Stomach (tissue), 9 donors: ENCODE results near the gene FBXL16. TPM values are rescaled to one million over a fixed set of nuclear protein-coding genes. Genes with fewer than 3 reads are reported as not detected.

ENCODE experiments used
- DNase-seq, 2 donors: peaks; one replicate each; pipeline versions ENCODE4 v3.0.0 to v3.0.0-alpha.2; 2013 to 2019
- H3K27ac ChIP-seq, 5 donors: fragments of 200-600 bp in 4 of 5; sonication (generic) in 4 of 5; one replicate each; pipeline ENCODE4 v1.5.1; 2013 to 2019; ENCODE audit warnings: mild to moderate bottlenecking in 1 of 5, moderate library complexity in 1 of 5
- H3K27me3 ChIP-seq, 3 donors: fragments of 200-600 bp; sonication (generic); one replicate each; pipeline ENCODE4 v1.5.1; 2017 to 2019; ENCODE audit warnings: mixed run types in 1 of 3
- H3K36me3 ChIP-seq, 4 donors: fragments of 200-600 bp; sonication (generic); 1 replicate in 3 of 4; 2 replicates in 1 of 4; pipeline ENCODE4 v1.5.1; 2016 to 2019
- H3K4me1 ChIP-seq, 4 donors: fragments of 200-600 bp; sonication (generic); one replicate each; pipeline ENCODE4 v1.5.1; 2016 to 2019
- H3K4me3 ChIP-seq, 4 donors: fragments of 200-600 bp; sonication (generic) in 3 of 4; one replicate each; pipeline ENCODE4 v1.5.1; 2016 to 2019; ENCODE audit warnings: mild to moderate bottlenecking in 1 of 4
- H3K9me3 ChIP-seq, 4 donors: fragments of 200-600 bp; sonication (generic); one replicate each; pipeline ENCODE4 v1.5.1; 2016 to 2019
- EP300 ChIP-seq: sonication (generic); formaldehyde crosslinking; IDR thresholded peaks from one replicate; pipeline ENCODE4 v1.6.1; 2017; ENCODE audit warnings: antibody characterized with exemption
- POLR2A ChIP-seq, 4 donors: fragments of 450-650 bp; IDR thresholded peaks; one replicate each; pipeline ENCODE4 v1.6.1; 2016; ENCODE audit warnings: antibody characterized with exemption in 4 of 4, control low read depth in 2 of 4, mild to moderate bottlenecking in 1 of 4, moderate library complexity in 1 of 4
- POLR2AphosphoS5 ChIP-seq, 3 donors: sonication (generic); formaldehyde crosslinking; IDR thresholded peaks; one replicate each; pipeline ENCODE4 v1.6.1; 2016; ENCODE audit warnings: antibody characterized with exemption in 3 of 3
- WGBS, 5 donors: extraction: QIAGEN DNeasy Blood & Tissue Kit in 3 of 5; methylation state at CpG; one replicate each; pipeline versions ENCODE4 v1.1.5 to v1.1.7; 2013 to 2018; 5-methylcytosine and 5-hydroxymethylcytosine counted together
- intact Hi-C: fragments of 100-400 bp; cut with DNase I; formaldehyde crosslinking; loops from one replicate; pipeline ENCODE4 v1.15.1; 2023; ENCODE audit warnings: low total_unique reads
- polyA plus RNA-seq, 3 donors: library from polyadenylated mRNA; stranded (reverse); fragments of 200-250 nt; gene quantifications; one replicate each; pipeline ENCODE4 v1.2.3, GENCODE V29; 2013
- total RNA-seq, 5 donors: library from RNA; depleted of rRNA; stranded (reverse); fragments of >200 nt; gene quantifications; one replicate each; pipeline versions ENCODE4 v1.1.0 to v1.2.3, GENCODE V29; 2014 to 2016
- TF ChIP-seq, protein P1 (sequence below), 7 experiments: fragments of 450-650 bp in 4 of 7; fragments of 200-600 bp in 3 of 7; sonication (generic) in 3 of 7; IDR thresholded peaks; one replicate each; pipeline ENCODE4 v1.5.1; 2016 to 2019; ENCODE audit warnings: antibody characterized with exemption in 7 of 7, control low read depth in 2 of 7, mild to moderate bottlenecking in 1 of 7
- donor health status: healthy with polysubstance abuse.
- donor health status: Bipolar disorder and iron deficiency.
- donor health status: healthy.

FBXL16 gene
- total and polyA plus RNA-seq, 8 donors = 0.37 to 3.6 (median 0.72) TPM; not detected in 3

DNA sequence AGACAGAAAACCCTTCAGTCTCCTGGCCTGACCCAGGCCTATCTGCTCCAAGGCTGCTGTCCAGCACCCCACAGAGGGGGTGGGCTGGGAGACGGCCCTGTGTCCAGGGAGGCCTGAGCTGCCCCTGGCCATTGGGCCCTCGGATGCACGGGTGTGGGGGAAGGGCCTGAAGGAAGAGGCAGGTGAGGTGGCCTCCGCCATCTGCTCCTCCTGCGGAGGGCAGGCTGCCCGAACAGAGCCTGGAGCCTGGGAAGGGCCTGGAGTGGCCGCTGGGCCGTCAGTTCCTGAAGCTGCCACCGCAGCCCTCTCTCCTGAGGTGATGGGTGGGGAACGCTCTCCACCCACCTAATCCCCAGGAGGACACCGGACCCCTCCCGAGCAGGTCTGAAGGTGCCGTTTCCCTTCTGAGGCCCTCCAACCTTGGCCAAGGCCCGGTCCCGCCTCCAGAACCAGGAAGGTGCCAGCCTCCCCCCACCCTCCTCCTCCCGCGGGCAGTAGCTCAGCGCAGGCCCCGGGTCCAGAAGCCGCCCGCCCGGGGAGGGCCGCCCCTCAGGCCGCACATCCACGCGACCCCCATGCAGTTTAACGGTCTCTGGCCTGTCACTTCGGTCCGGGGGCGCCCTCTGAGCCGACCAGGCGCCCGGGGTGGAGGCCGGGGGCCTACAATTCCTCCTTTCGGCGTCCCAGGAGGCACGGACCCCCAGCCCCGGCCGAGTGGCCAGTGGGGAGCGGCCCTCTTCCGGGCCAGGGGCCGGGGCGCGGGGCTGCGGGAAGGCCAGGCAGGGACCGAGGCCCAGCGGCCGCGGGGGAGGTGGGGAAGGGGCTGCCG lies 835 bp downstream of the FBXL16 start:
- WGBS, 5 donors = 9 to 22% (median 13%) methylated on average over 9 to 50 of the region's 50 CpGs
- intact Hi-C loops = no loop called here
- no peaks in the 10 kb centered on the region for H3K36me3 ChIP-seq
- H3K27me3 ChIP-seq = peaks cover 70 to 100% (median 97%) of the 10 kb centered on the region in 3 donors
- no peaks in the 10 kb centered on the region for H3K9me3 ChIP-seq
- peaks cover 11 to 42% (median 28%) of the 10 kb centered on the region in 4 donors for H3K4me1 ChIP-seq
- H3K27ac ChIP-seq = no peak overlapping the region
- H3K4me3 ChIP-seq = peak overlapping the region; percentile 9 to 24 (median 20)
- TF ChIP-seq EP300 (no peak), POLR2AphosphoS5 (IDR thresholded peaks at IDR 0.05) (no peak), POLR2A (IDR thresholded peaks at IDR 0.05) (no peak)
- TF ChIP-seq, protein P1, sequence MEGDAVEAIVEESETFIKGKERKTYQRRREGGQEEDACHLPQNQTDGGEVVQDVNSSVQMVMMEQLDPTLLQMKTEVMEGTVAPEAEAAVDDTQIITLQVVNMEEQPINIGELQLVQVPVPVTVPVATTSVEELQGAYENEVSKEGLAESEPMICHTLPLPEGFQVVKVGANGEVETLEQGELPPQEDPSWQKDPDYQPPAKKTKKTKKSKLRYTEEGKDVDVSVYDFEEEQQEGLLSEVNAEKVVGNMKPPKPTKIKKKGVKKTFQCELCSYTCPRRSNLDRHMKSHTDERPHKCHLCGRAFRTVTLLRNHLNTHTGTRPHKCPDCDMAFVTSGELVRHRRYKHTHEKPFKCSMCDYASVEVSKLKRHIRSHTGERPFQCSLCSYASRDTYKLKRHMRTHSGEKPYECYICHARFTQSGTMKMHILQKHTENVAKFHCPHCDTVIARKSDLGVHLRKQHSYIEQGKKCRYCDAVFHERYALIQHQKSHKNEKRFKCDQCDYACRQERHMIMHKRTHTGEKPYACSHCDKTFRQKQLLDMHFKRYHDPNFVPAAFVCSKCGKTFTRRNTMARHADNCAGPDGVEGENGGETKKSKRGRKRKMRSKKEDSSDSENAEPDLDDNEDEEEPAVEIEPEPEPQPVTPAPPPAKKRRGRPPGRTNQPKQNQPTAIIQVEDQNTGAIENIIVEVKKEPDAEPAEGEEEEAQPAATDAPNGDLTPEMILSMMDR (IDR thresholded peaks at IDR 0.05) = no peak
- no peak for DNase-seq

DNA sequence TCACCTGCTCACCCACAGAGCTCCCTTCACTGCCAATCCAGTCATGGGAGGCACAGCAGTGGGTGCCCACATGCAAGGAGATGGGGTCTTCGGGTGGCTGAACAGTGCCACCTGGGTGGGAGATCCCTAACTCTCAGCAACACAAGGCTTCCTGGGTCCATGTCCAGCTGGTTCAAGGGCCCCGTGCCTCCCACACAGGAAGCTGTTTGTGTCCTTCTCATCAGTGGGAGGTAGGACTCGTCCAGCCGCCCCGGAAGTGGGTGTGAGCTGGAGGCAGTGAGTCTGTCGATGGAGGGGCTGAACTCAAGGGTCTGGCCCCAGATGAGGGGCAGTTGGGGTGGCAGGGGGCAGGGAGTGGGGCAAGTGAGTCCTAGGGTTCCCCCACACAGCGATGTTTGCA lies 1.6 kb downstream of the FBXL16 start:
- Histone ChIP-seq H3K27ac (no peak overlapping the region), H3K9me3 (no peaks in the 10 kb centered on the region), H3K36me3 (no peaks in the 10 kb centered on the region), H3K27me3 (peaks cover 63 to 100% (median 97%) of the 10 kb centered on the region in 3 donors), H3K4me3 (no peak overlapping the region), H3K4me1 (peaks cover 11 to 39% (median 28%) of the 10 kb centered on the region in 4 donors)
- TF ChIP-seq, protein P1 (IDR thresholded peaks at IDR 0.05) = no peak
- TF ChIP-seq POLR2A (IDR thresholded peaks at IDR 0.05) = no peak
- intact Hi-C loops = no loop called here
- WGBS, 5 donors = 55 to 81% (median 72%) methylated on average over 7 of the region's 7 CpGs
- no peak for DNase-seq

DNA sequence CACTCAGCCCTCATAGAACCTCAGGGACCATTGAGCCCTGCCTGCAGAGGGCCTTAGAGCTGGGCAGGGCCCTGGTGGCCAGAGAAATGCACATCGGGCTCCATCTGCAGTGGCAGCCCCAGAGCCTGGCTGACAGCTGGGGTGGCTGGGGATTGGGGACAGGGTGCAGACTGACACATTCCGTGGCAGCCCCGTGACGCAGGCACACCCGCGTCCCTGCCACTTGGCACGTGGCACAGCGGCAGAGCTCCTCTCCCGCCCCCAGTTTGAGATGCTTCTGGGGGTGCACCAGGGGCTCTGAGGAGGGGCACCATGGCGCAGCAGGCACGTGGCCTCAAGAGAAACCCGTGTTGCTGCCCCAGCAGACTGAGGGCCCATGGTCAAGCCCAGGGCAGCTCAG lies 2.2 kb downstream of the FBXL16 start:
- TF ChIP-seq EP300 = no peak
- no peak for TF ChIP-seq POLR2A (IDR thresholded peaks at IDR 0.05)
- TF ChIP-seq, protein P1 (IDR thresholded peaks at IDR 0.05) = no peak
- TF ChIP-seq POLR2AphosphoS5 (IDR thresholded peaks at IDR 0.05) = no peak

DNA sequence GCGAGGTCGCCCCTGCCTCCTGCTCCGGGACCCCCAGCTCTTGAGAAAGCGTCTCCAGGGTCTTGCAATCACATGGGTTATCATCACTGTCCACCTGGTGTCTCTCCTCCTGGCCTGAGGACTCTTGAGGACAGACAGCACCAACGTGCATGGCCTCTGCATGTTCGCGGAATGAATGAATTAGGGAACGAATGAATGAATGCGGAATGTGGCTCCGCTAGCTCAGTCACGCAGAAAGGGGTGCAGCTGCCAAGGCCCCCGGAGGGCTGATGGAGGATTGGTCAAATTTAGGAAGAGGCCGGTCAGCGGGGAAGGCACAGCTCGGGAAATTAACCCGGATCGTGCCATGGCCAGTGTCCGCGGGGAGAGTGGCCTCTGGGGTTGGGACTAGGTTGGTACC lies 3.3 kb downstream of the FBXL16 start:
- H3K27me3 ChIP-seq = peaks cover 48 to 99% (median 82%) of the 10 kb centered on the region in 3 donors
- no peaks in the 10 kb centered on the region for H3K9me3 ChIP-seq
- H3K36me3 ChIP-seq = no peaks in the 10 kb centered on the region
- TF ChIP-seq EP300 = no peak
- intact Hi-C loops = no loop called here
- H3K4me1 ChIP-seq = peaks cover 11 to 39% (median 28%) of the 10 kb centered on the region in 4 donors
- H3K4me3 ChIP-seq = no peak overlapping the region
- no peak for DNase-seq
- no peak overlapping the region for H3K27ac ChIP-seq
- WGBS, 5 donors = 86 to 89% (median 87%) methylated on average over 19 of the region's 19 CpGs

More for the DNA sequence above, 2.2 kb downstream of the FBXL16 start:
- intact Hi-C loops = no loop called here
- no peaks in the 10 kb centered on the region for H3K9me3 ChIP-seq
- peaks cover 11 to 39% (median 28%) of the 10 kb centered on the region in 4 donors for H3K4me1 ChIP-seq
- WGBS, 5 donors = 77 to 88% (median 81%) methylated on average over 4 to 12 of the region's 12 CpGs
- peaks cover 57 to 99% (median 93%) of the 10 kb centered on the region in 3 donors for H3K27me3 ChIP-seq
- no peak for DNase-seq
- H3K27ac ChIP-seq = no peak overlapping the region
- H3K36me3 ChIP-seq = no peaks in the 10 kb centered on the region
- H3K4me3 ChIP-seq = no peak overlapping the region
